ENCODE measurements around the gene GRIK1.

Gene GRIK1

DNA sequence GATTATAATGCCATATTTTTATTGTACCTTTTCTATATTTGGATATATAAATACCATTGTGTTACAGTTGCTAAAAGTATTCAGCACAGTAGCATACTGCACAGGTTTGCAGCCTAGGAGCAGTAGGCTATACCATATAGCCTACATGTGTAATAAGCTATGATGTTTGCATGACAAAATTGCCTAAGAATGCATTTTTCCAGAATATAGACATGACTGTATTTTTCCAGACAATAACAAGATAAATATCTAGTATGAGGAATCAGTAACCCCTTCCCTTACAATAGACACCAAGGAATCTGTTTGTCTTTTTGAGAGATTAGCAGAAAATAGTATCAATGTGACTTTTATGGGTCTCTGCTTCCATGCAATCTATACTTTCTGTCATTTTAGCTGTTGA, 228.6 kb downstream of the GRIK1 start:
- no peak for DNase-seq

- DNase-seq, result no peak
Measured at GRCh38 chr21:29710498-29710897, 229.3 kb downstream of the GRIK1 start.

DNA sequence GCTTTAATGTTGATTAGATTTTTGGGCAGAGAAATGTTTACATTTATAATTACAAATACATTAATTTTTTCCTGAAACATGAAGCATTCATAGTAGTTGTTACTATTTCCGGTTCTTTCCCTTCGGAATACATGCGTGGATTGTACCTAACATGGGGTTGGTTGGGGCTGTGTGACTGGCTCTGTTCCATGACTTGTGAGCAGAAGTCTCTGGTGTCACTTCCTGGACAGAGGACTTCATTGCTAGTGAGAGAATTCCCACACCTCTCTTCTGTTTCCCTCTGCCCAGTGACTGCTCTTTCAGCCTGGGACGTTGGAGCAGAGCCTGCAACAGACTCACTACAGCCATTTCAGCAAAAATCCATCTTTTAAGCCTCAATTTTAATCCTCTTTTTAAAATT, 231.4 kb downstream of the GRIK1 start:
- DNase-seq, result no peak

GRCh38 chr21:29704719-29705118, 235.1 kb downstream of the GRIK1 start:
- no peak for DNase-seq

- no peak for DNase-seq
Measured at GRCh38 chr21:29701676-29702075, 238.1 kb downstream of the GRIK1 start.

DNA sequence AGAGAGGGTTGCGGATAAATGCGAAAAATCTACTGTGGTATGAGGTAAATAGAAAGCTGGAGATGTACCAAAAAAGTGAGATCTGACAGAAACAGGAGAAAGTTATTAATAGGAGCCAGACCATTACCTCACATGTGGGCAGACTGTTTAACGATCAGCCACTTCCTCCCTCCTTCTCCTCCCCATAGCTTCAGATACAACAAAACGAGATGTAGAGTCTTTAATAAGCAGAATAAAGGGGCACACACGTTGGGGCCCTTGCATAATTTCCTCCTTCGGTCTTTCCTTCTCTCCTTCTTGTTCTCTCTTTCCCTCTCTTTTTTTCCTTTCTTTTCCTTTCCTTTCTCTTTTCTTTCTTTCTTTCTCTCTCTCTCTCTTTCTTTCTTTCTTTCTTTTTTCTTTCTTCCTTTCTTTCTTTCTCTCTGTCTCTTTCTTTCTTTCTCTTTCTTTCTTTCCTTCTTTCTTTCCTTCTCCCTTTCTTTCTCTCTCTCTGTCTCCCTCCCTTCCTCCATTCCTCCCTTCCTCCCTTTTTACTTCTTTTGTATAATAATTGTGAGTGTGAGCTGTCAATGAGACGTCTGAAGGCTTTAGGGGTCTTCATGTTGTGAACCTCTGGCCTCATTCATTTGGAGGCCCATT, 242.1 kb downstream of the GRIK1 start:
- DNase-seq, result no peak

GRCh38 chr21:29696937-29697336, 242.9 kb downstream of the GRIK1 start:
- no peak for DNase-seq

- DNase-seq, result no peak
Measured at GRCh38 chr21:29691616-29692491, 247.9 kb downstream of the GRIK1 start.

DNA sequence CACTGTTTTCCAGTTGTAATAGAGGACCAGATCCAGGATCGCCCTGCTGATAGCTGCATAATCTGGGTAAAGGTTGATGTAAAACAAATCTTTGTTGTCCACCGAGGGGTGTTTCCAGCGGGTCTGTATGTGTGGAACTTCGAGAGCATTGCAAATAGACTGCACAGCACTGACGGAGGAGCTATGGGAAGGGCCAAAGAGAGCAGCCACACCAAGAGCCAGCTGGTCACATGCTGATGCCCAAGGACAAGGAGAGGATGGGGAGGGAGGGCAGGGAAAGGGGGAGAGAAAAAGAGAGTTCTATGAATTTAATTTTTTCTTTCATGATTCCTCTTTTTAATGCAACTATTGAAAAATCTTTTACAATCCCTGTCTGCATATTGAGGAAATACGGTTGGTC, 250.0 kb downstream of the GRIK1 start:
- no peak for DNase-seq

GRCh38 chr21:29684106-29684505, 255.7 kb downstream of the GRIK1 start:
- DNase-seq, result no peak

DNA sequence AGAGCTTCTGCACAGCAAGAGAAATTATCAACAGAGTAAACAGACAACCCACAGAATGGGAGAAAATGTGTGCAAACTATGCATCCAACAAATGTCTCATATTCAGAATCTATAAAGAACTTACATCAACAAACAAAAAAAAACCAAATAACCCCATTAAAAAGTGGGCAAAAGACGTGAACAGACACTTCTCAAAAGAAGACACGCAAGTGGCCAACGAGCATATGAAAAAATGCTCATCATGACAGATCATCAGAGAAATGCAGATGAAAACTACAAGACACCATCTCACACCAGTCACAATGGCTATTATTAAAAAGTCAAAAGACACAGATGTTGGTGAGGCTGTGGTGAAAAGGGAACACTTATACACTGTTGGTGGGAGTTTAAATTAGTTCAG, 257.0 kb downstream of the GRIK1 start:
- no peak for DNase-seq

DNA sequence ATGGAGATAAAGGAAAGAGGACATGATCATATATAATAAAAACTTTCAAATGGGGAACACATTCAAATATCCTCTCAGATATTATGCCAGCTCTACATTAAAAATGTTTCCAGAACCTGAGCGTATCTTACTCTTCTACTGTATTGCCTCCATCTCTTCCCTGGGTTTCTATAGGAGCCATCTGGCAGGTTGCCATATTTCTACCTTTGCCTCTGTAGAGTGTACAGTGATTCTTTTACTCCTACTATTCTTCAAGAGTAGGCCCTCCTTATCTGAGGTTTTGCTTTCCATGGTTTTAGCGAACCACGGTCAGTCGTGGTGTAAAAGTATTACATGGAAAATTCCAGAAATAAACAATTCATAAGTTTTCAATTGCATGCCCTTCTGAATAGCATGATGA, 259.5 kb downstream of the GRIK1 start:
- DNase-seq, result no peak

GRCh38 chr21:29678626-29679025, 261.2 kb downstream of the GRIK1 start:
- no peak for DNase-seq

GRCh38 chr21:29677326-29677725, 262.5 kb downstream of the GRIK1 start:
- no peak for DNase-seq

GRCh38 chr21:29676395-29676794, 263.4 kb downstream of the GRIK1 start:
- DNase-seq, result no peak

DNA sequence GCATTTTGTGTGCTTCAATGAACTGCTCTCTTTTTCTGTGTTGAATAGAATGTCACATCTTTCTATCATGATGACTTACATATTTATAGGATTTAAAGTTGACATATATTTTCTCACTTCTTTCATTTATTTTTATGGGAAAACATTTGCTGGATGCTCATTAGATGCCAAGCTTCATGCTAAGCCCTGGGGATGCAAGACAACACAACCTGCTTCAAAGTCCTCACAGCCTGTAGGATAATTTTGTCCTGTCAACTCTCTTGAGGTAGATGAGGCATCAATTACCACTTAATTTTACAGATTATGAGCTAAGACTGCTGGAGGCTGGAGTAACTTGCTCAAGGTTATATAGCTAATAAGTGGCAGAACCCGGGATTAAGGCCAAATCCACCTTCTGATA, 264.3 kb downstream of the GRIK1 start:
- no peak for DNase-seq

DNA sequence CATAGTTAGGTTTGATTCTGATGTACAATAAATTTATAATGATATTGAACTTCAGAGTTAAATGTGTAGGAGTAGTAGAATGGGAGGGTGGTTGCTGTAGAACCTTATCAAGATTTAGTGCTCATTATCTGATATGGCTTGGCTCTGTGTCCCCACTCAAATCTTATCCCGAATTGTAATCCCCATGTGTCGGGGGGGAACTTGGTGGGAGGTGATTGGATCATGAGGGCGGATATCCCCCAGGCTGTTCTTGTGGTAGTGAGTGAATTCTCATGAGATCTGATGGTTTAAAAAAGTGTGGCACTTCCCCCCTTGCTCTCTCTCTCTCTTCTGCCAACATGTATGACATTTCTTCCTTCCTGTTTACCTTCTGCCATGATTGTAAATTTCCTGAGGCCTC, 265.5 kb downstream of the GRIK1 start:
- no peak for DNase-seq

GRCh38 chr21:29673096-29673610, 266.6 kb downstream of the GRIK1 start:
- no peak for DNase-seq

DNA sequence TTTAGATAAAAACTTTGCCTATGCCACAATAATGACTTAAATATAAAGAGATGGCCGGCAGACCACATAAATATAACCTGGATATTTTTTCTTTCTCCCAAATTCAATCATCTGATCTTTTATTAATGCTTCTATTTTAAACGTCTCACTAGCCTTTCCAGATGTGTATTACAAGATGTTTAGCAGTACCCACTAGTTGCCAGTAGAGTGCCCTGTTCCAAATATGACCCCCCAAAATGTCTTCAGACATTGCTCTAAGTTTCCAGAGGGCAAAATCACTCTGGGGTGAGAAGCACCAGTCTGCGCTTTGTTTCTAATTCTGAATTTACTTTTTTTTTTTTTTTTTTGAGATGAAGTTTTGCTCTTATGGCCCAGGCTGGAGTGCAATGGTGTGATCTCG, 268.1 kb downstream of the GRIK1 start:
- DNase-seq, result no peak

- DNase-seq, result no peak
Measured at GRCh38 chr21:29670228-29670627, 269.6 kb downstream of the GRIK1 start.

DNA sequence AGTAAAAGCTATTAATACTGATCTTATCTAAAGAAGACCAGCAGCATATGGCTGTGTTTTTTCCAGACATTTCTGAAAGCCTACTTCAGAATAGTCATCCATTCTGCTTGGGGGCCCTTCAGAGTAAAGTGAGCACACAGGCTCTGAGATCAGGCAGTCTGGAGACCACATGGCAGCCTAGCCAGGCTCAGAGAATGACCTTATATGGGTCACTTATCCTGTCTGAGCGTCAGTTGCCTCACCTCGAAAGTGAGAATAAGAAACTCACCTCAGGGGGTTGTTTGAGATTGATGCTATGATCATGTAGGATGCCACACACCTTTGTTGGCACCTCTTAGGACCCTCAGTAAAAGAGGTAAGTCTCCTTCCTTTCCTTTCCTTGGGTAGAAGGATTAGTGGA, 270.4 kb downstream of the GRIK1 start:
- no peak for DNase-seq

- DNase-seq, result no peak
Measured at GRCh38 chr21:29667651-29668050, 272.1 kb downstream of the GRIK1 start.

GRCh38 chr21:29664615-29665014, 275.2 kb downstream of the GRIK1 start:
- no peak for DNase-seq

- DNase-seq, result no peak
Measured at GRCh38 chr21:29661672-29662442, 277.9 kb downstream of the GRIK1 start.
